GM19463 (cell line): ENCODE data around the gene FAM53B.
"Not testable (repeated sequence)": the region's sequence is repeated elsewhere in the genome, so short reads cannot be mapped to it uniquely, and the experiment has no call there.

ENCODE experiments used
- ATAC-seq: cut with Tn5 transposase; IDR thresholded peaks from one replicate; pipeline ENCODE4 v1.9.1; 2021; ENCODE audit warnings: mild to moderate bottlenecking, moderate library complexity; ENCODE audit not compliant: unreplicated experiment

Gene FAM53B

DNA sequence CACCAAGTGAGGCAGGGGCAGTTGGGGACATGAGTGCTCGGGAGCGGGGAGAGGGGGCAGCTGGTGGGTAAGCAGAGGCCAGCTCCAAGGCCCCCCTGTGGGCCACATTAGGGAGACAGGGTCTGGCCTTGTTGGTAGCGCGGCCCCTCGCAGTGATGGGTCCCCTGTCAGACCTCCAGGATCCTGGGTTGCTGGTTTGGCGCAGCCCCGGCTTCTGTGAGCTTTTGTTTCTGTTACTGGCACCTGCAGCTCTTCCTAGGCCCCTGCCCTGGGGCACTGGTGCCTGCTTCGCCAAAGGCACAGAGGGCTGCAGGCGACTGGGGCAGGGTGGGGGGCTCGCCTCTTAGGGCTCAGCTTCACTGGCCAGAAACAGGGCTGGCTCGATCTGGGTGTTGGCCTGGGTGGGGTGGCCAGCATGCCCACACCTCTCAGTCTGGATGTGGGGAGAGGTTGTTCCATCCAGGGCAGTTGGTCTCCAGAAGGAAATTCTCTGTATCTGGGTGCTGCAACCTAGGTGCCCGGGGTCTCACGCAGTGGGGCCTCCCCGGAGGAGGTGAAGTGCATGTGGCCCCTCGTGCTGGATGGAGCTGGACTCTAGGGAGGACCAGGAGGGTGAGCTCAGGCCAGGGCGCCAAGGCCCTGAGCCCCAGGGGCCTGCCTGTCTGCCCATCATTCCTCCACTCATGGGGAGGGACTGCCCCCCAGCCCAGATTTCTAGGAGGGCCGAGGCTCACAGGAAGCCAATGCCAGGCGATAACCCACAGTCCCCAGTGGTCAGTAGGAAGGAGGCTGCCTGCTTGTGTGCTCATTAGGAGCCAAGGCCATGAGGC is 143.9 kb downstream of the FAM53B start:
- ATAC-seq, result no peak

GRCh38 chr10:124599588-124600050 is 144.6 kb downstream of the FAM53B start:
- ATAC-seq, result no peak

GRCh38 chr10:124598773-124599587 is 145.2 kb downstream of the FAM53B start:
- no peak for ATAC-seq

DNA sequence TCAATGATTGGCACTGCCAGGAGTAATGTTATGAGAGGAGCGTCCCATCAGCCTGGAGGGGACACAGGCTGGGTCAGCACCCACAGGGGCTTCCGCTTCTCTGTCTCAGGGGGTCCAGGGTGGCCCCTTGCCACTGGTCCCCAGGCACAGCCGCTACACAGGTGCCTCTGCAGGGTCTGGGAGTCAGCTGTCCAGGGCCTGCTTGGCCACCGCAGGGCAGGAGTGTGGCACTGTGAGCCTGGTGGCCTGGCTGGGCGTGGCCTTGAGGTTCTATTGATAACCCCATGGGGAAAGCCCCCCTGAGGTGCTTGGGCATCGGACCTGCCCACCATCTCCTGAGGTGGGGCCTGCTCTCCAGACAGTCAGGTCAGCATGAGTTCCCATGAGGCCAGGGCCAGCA is 146.0 kb downstream of the FAM53B start:
- ATAC-seq, result no peak

- ATAC-seq, result no peak
These were observed 146.4 kb downstream of the FAM53B start for GRCh38 chr10:124597846-124598165.

GRCh38 chr10:124596962-124597845 is 147.0 kb downstream of the FAM53B start:
- ATAC-seq, result no peak

DNA sequence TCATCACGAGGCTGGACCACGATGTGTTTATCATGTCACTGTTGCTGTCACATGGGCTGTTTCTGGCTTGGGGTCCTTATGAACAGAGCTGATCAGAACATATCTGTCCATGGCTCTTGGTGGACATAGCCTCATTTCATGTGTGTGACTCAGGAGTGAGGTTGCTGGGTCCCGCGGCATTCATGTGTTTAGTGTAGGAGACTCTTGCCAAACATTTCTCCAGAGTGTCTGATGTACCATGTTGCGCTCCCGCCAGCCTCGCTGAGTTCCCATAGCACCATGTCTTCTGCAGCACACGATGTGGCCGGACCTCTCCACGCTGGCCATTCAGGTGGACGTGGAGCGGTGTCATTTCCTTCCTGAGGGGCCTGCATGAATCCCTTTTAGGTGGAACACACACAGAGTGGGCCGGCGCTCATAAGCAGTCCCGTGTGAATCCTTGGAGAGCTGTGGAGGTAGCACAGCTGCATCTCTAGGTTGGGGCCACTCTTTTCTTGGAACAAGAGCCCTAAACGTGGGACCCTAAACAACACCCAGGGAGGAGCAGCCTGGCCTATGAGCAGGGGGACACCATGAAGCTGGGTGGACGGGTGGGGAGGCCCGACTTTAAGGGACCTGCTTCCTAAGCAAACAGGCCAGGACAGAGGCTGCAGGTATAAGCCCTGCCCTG is 147.9 kb downstream of the FAM53B start:
- ATAC-seq, result no peak

DNA sequence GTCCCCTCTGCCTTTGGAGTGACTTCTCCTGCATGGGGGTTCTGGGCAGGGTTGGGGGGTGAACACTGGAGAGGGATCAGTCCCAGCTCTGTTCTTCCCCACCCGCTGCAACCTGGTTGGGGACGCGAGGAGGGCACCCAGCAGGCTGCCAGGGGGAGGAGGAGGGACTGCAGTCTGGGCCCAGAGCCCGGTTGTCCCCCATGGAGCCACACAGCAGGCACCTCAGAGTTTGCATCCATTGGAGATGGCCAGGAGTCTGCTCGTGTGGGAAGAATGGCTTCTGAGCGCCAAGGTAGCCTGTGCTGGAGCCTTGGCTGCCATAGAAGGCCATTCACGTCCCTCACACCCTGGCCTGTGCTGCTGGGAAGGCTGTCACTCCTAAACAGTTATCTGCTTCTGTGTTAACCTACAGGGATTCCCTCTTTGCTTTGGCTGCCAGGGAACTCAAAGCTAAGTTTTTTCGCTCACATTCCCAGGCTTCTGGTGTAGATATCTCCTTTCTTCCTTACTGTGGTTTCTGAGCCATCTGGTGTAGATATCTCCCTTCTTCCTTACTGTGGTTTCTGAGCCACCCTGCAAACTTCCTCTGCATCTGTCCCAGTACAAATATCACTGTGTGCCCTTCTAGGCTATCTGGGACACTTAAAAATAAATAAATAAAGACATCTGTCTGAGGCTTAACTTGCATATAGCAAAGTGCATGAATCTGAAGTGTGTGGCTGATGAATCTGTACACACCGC is 148.9 kb downstream of the FAM53B start:
- ATAC-seq, result no peak

DNA sequence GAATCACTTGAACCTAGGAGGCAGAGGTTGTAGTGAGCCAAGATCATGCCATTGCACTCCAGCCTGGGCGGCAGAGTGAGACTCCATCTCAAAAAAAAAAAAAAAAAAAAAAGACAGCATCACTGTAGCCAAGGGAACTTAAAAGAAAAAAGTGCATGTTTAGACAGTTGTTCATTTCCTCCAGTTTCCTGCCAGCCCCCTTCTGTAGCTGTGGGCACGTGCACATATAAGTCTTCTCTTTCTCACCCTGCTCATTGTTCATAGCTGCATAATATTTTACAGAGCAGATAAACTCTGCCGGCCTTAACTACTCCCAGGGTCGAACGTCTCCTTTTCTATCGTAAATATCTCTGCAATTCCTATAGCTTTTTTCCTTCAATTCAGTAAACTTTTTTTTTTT is 149.9 kb downstream of the FAM53B start:
- ATAC-seq, result no peak

GRCh38 chr10:124593431-124593985 is 150.7 kb downstream of the FAM53B start:
- no peak for ATAC-seq

GRCh38 chr10:124592736-124593430 is 151.3 kb downstream of the FAM53B start:
- no peak for ATAC-seq

DNA sequence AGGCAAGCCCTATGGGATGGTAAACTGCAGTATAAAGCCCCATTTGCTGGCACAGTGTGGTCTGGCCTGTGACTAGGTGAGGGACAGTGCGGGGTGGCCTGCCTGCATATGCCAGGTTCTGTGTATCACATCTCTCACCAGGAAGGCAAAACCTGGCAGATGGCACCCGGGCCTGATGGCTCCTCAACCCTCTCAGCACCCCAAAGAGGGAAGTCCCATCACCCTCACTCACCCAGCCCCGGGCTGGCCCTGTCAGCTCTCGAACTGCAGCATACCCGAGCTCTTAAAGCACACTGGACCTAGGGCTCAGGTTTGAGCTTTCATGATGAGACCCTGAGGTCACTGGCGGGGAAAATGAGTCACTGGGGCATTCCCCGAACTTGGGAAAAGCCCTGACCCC is 152.1 kb downstream of the FAM53B start:
- no peak for ATAC-seq

- no peak for ATAC-seq
These were observed 153.1 kb downstream of the FAM53B start for GRCh38 chr10:124591123-124591495.

GRCh38 chr10:124590216-124591122 is 153.7 kb downstream of the FAM53B start:
- ATAC-seq, result no peak

GRCh38 chr10:124589491-124590041 is 154.6 kb downstream of the FAM53B start:
- no peak for ATAC-seq

- ATAC-seq, result no peak
These were observed 155.3 kb downstream of the FAM53B start for GRCh38 chr10:124588736-124589490.

DNA sequence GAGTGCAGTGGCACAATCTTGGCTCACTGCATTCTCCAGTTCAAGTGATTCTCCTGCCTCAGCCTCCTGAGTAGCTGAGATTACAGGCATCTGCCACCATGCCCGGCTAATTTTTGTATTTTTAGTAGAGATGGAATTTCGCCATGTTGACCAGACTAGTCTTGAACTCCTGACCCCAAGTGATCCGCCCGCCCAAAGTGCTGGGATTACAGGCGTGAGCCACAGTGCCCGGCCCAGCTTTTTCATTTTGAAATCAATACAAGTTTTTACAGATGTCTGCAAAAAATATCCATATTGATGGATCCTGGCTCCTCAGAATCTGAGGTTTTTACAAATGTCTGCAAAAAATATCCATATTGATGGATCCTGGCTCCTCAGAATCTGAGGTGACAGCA is 155.8 kb downstream of the FAM53B start:
- ATAC-seq, result not testable (repeated sequence)
